Osteoblast (primary cell): ENCODE measurements around the gene DPP6. TPM values are rescaled to one million over a fixed set of nuclear protein-coding genes. Genes with fewer than 3 reads are reported as not detected.
A peak's percentile ranks its signal among the peaks of the same experiment; 100 is the strongest.
"Not testable (repeated sequence)": the region's sequence is repeated elsewhere in the genome, so short reads cannot be mapped to it uniquely, and the experiment has no call there.

Source experiments
- DNase-seq: peaks from one replicate; pipeline ENCODE4 v3.0.0; 2011; ENCODE audit warnings: low spot score, mixed read lengths; ENCODE audit not compliant: insufficient read length; ENCODE audit errors: missing footprints
- H2AFZ ChIP-seq: 2 replicates; pipeline ENCODE4 v1.6.0; 2011; ENCODE audit warnings: mild to moderate bottlenecking, low read length
- H3K27ac ChIP-seq: 2 replicates; pipeline ENCODE4 v1.5.1; 2011; ENCODE audit warnings: mild to moderate bottlenecking, low read depth, low read length, moderate library complexity
- H3K27me3 ChIP-seq: 2 replicates; pipeline ENCODE4 v1.6.0; 2012; ENCODE audit warnings: mild to moderate bottlenecking, control low read depth, inconsistent platforms, low read length, moderate library complexity; ENCODE audit not compliant: insufficient read depth
- H3K36me3 ChIP-seq: 2 replicates; pipeline ENCODE4 v1.5.1; 2011; ENCODE audit warnings: mild to moderate bottlenecking, low read length, control low read depth, moderate library complexity; ENCODE audit not compliant: insufficient read depth
- H3K4me1 ChIP-seq: 2 replicates; pipeline ENCODE4 v1.5.1; 2011; ENCODE audit warnings: mild to moderate bottlenecking, low read length, control low read depth, moderate library complexity; ENCODE audit not compliant: insufficient read depth
- H3K4me2 ChIP-seq: 2 replicates; pipeline ENCODE4 v1.6.0; 2011; ENCODE audit warnings: mild to moderate bottlenecking, low read length; ENCODE audit not compliant: insufficient read depth
- H3K4me3 ChIP-seq: fragments of 200-600 bp; sonication (generic); 3 replicates; pipeline ENCODE4 v1.5.1; 2012; ENCODE audit warnings: mild to moderate bottlenecking, low read length, inconsistent platforms; ENCODE audit not compliant: insufficient read depth
- H3K79me2 ChIP-seq: 2 replicates; pipeline ENCODE4 v1.6.0; 2012; ENCODE audit warnings: mild to moderate bottlenecking, low read length, control low read depth, inconsistent platforms; ENCODE audit not compliant: insufficient read depth
- H3K9me3 ChIP-seq: 2 replicates; pipeline ENCODE4 v1.5.1; 2011; ENCODE audit warnings: low read depth, low read length, control low read depth
- H4K20me1 ChIP-seq: 2 replicates; pipeline ENCODE4 v1.6.0; 2012; ENCODE audit warnings: mild to moderate bottlenecking, low read length, control low read depth; ENCODE audit not compliant: insufficient read depth
- total RNA-seq: library from RNA; depleted of rRNA; stranded (reverse); fragments of >200 nt; gene quantifications from 2 replicates; pipeline ENCODE4 v1.2.3, GENCODE V29; 2012

DPP6 gene
- total RNA-seq, 1 donor, result not detected

DNA sequence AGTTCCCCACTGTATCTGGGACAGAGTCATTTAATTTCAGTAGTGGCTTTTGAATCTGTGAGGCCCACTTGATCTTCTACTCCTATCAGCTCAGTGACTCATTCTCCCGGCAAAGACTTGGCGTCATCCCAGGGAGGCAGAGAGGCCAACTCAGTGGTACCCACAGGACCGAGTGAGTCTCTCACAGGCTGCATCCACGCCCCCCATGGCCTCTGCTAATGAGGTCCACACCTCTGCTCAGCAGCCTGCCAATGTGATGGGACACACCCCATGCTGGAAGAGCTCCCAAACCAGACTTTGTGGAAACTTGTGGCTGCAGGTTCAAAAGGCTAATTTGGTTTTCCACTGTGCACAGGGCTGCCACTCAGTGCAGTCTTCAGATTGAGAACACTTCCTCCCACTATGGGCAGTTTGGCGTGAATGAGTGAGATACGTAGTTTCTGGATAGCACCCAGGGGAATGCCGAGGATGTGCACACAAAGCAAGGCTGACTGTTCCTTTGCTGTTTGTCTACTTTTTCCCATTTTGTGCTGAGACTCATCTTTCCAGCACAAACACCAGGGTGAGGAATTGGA is 81.6 kb downstream of the DPP6 start:
- not testable (repeated sequence) for H3K36me3 ChIP-seq, H3K9me3 ChIP-seq, H3K27ac ChIP-seq, DNase-seq, H4K20me1 ChIP-seq, H2AFZ ChIP-seq, H3K4me3 ChIP-seq, H3K4me2 ChIP-seq, H3K79me2 ChIP-seq, H3K27me3 ChIP-seq, H3K4me1 ChIP-seq

DNA sequence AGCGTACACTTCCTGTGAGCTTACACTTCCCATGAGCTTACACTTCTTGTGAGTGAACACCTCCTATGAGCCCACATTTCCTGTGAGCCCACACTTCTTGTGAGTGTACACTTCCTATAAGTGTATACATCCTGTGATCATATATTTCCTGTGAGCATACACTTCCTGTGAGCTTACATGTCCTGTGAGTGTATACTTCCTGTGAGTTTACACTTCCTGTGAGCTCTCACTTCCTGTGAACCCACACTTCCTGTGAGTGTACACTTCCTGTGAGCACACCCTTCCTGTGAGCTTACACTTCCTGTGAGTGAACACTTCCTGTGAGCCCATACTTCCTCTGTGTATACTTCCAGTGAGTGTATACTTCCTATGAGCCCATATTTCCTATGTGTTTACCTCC is 82.5 kb downstream of the DPP6 start:
- H3K27ac ChIP-seq, H2AFZ ChIP-seq, H3K4me2 ChIP-seq, H4K20me1 ChIP-seq, H3K9me3 ChIP-seq, H3K27me3 ChIP-seq, H3K36me3 ChIP-seq, H3K4me1 ChIP-seq, DNase-seq, H3K79me2 ChIP-seq, H3K4me3 ChIP-seq: not testable (repeated sequence)

- not testable (repeated sequence) for H3K27ac ChIP-seq, H3K4me1 ChIP-seq, H3K27me3 ChIP-seq, H2AFZ ChIP-seq, H3K9me3 ChIP-seq, H3K79me2 ChIP-seq, H3K4me2 ChIP-seq, H3K36me3 ChIP-seq, H3K4me3 ChIP-seq, H4K20me1 ChIP-seq, DNase-seq
These were observed 83.4 kb downstream of the DPP6 start for GRCh38 chr7:154135646-154136045.

DNA sequence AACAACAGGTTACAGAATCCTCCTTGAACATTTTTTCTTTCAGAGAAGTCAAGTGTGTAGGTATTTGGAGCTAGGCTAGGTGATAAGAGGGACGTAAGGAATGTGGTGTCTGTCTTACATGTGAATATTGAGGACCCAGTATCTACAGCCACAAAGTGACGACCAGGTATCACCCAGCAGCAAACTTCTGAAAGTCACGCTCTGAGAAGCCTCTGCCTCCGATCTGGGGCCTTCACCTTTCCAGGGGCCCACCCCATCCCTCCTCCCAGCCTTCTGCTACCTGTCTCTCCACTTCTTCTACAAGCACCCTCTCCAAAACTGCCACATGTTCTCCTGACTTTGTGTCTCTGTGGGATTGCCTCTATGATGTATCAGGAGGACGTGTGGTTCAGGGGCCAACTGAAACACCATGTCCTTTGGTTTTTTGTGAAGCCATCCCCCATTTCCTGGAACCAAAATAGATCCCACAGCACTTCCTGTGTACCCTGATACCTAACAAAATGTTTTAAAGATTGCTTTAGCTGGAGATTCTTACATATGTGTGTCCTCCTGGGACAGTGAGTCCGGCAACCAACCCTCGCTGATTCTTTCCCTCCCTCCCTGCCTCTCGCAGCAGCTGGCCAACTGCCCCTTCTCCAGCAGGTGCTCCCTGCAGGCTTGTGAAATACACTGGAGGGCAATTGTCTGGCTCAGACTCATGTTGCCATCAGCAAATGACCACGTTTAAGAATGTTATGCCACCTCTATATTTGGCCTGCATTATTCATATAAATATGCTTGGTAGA is 93.9 kb downstream of the DPP6 start:
- DNase-seq, H2AFZ ChIP-seq, H3K36me3 ChIP-seq, H3K4me2 ChIP-seq, H4K20me1 ChIP-seq, H3K4me1 ChIP-seq, H3K27me3 ChIP-seq, H3K79me2 ChIP-seq, H3K4me3 ChIP-seq, H3K27ac ChIP-seq, H3K9me3 ChIP-seq: not testable (repeated sequence)

DNA sequence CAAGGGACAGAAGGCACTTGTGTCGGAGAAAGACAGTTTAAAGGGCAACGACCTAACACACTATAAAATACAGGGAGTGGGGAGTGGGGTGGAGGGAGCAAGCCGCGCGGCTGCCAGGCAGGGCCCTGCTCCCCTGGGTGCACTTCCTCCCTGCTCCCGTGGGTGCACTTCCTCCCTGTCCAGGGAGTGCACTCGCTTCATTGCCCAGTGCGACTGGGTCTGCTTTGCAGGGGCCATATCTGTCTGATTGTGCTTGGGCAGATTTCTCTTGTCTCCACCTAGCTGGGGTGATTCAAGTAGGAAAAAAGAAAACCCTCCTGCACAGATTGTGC is 94.5 kb downstream of the DPP6 start:
- H4K20me1 ChIP-seq, H3K4me3 ChIP-seq, H3K79me2 ChIP-seq, DNase-seq, H2AFZ ChIP-seq, H3K36me3 ChIP-seq, H3K27ac ChIP-seq, H3K27me3 ChIP-seq, H3K4me1 ChIP-seq, H3K9me3 ChIP-seq, H3K4me2 ChIP-seq: not testable (repeated sequence)

DNA sequence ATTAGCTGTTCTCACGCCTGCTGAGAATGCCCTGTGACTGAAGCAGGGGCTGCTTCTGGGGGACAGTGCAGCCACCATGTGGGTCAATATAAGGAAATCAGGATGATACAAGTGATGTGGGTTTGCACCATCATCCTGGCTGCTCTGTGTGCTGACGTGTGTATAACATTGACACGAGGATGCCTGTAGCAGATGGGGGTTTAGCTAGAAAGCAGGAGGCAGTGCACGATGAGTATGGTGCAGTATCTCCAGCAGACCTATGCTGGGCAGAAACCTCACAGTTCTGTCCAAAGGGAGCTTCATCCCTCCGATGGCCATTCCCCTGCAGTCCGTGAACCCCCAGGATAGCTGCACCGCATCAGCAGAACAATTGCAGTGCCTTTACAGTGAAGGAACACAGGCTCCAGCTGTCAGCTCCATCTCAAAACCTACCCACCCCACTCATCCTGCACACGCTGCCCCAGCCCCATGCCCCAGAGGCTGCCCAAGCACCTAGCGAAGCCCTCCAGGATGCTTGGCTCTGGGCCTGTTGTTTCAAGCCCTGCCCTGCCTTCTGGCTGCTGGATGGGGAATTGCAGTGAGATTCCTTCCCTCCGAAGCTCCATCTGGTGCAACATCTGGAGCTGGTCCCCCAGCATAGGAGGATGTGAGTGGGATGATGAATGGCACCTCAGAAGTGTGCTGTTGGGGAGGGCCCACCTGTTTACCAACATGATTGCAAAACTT is 96.8 kb downstream of the DPP6 start:
- not testable (repeated sequence) for H3K27me3 ChIP-seq, H3K9me3 ChIP-seq, H3K36me3 ChIP-seq, H4K20me1 ChIP-seq, H3K4me2 ChIP-seq, H2AFZ ChIP-seq, H3K4me1 ChIP-seq, H3K4me3 ChIP-seq, H3K79me2 ChIP-seq, H3K27ac ChIP-seq
- DNase-seq, result peak; percentile 55

- not testable (repeated sequence) for H2AFZ ChIP-seq
These were observed 98.5 kb downstream of the DPP6 start for GRCh38 chr7:154150656-154151055.

DNA sequence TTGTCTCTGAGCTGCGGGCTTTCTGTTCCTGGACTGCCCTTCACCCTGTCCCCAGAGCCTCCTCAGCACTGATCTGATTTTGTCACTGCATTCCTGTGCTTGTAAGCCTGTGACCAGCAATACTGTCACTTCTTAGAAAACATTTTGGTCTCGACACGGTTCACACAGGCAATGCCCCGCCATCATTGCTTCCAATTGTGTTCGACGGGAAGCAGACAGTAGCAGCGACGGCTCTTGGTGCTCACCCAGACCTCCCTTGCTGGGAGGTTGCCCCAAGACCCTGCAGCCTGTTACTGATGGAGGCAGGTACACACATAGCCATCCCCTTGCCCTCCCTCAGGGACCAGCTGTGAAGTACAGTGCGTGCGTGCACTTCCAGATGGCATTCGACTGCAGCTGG is 99.1 kb downstream of the DPP6 start:
- H3K9me3 ChIP-seq, H3K4me2 ChIP-seq, DNase-seq, H3K27ac ChIP-seq, H3K4me1 ChIP-seq, H3K36me3 ChIP-seq, H2AFZ ChIP-seq, H3K79me2 ChIP-seq, H4K20me1 ChIP-seq, H3K27me3 ChIP-seq, H3K4me3 ChIP-seq: not testable (repeated sequence)

More at GRCh38 chr7:154150656-154151055, 98.5 kb downstream of the DPP6 start:
- not testable (repeated sequence) for H3K4me2 ChIP-seq, H3K4me1 ChIP-seq, H3K27ac ChIP-seq, H3K9me3 ChIP-seq, DNase-seq, H4K20me1 ChIP-seq, H3K36me3 ChIP-seq, H3K27me3 ChIP-seq, H3K79me2 ChIP-seq, H3K4me3 ChIP-seq

DNA sequence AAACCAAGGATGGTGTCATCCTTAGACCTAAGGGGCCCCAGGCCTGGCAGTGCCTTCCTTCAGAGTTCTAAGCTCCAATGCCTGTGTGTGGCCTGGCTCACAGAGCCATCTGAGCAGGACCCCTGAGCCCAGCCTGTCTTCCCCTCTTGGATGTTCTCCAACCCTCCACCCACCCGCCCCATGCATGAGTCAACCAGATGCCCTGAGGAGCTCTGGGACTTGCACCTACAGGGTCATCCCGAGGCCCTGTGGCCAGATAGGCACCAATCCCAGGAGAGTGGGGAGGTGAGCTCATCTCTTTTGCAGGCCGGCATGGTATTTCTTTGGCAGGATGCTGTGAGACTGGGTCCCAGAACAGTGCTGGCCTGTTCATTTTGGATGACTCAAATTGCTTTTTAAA is 103.7 kb downstream of the DPP6 start:
- not testable (repeated sequence) for H4K20me1 ChIP-seq, H3K4me2 ChIP-seq, H2AFZ ChIP-seq, H3K79me2 ChIP-seq, H3K9me3 ChIP-seq, H3K27me3 ChIP-seq, DNase-seq, H3K4me1 ChIP-seq, H3K36me3 ChIP-seq, H3K27ac ChIP-seq, H3K4me3 ChIP-seq
